Muscle of arm (tissue), 12 donors: ENCODE data around the gene AHDC1. TPM values are rescaled to one million over a fixed set of nuclear protein-coding genes. Genes with fewer than 3 reads are reported as not detected.

Experiments used
- DNase-seq: peaks from one replicate; pipeline ENCODE4 v3.0.0-alpha.2; 2013
- polyA plus RNA-seq, 12 donors: library from polyadenylated mRNA; unstranded; fragments of 120-200 nt; gene quantifications; one replicate each; pipeline ENCODE4 v1.2.1, GENCODE V29; 2013; ENCODE audit not compliant: insufficient read length in 12 of 12

The AHDC1 gene
- polyA plus RNA-seq, 12 donors: 67.2 to 136 (median 80.7) TPM; not detected in 1

DNA sequence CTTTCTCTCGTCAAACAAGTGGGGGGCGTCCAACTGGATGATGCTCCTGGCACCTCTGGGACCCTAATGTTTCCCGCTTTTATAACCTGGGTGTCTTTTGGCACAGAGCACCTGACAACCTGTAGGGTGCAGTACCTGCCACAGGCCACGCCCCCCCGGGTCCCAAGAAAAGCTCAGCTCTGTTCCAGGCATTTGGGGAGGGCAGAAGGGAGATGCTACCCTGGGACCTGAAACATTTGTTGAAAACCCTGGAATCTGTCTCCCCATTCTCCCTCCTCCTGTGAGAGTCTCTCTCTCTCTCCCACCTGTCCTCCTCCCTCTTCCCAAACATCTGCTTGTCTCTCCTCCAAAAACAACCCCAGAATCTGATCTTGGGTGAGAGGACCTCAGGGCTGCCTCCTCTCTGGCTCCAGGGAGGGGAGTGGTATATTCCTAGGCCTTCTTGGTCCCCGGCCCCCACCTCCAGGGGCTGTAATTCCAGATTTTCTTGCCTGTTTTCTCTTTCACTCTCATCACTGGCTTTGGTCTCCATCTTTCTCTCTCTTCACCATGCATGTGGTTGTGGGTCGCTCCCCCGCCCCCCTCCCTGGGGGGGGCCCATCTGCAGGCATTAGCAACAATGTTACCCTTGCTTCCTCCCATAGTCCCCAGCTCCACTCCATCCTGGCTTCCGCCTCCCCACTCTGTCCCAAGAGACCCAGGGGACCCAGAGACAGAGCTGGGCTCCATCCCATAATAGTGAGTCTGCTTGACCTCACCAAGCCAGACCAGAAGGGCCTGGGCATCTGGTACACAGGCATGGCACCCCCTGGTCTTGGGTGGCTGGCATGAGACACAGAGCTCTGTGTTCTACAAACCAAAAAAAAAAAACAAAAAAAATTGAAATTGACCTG is 4.1 kb downstream of the AHDC1 start:
- no peak for DNase-seq

DNA sequence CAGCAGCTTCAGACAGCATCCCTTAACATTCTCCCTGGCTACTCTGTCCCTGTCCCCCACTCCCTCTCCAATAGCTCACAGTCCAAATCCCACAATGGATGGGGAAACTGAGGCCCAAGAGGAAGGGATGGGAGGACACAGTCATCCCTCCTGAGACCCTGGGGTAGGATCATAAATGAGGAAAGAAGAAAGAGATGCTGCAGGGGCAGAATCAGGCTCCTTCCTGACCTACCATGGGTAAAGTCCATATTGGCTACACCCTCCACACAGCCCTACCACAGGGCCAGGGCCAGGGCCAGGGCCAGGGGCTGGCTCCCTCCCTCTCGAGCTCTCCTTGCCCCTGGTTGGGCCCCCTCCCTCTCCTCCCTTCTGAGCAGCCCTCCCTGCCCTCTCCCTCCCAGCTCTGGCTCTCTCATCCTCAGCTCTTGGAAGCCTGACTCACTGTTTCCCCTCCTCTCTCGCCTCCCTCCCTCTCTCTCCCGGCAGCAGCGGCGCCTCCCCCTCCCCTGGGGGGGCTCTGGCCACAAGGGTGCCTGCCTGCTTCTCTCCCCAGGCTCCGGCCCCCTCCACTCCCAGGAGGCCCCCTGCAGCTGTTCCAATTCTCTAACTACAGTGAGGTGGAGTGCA is 4.9 kb downstream of the AHDC1 start:
- peak; percentile 89 for DNase-seq

DNA sequence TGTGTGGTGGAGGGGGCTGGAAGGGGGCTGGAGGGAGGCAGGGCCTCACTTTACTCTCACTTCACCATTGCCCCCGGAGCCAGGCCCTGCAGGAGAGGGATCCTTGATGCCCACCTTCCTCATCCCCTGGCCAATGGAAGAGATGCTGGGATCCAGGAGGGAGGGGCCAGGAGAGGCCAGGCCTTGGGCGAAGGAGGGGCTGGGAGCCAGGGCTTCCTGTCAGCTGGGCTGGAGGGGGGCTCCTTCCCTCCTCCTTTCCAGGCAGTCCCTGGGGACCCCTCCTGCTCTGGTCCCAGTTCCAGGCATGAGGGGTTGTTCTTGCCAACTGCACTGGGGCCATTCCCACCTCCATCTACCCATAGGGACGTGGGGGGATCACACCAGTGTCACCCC is 5.7 kb downstream of the AHDC1 start:
- no peak for DNase-seq

DNA sequence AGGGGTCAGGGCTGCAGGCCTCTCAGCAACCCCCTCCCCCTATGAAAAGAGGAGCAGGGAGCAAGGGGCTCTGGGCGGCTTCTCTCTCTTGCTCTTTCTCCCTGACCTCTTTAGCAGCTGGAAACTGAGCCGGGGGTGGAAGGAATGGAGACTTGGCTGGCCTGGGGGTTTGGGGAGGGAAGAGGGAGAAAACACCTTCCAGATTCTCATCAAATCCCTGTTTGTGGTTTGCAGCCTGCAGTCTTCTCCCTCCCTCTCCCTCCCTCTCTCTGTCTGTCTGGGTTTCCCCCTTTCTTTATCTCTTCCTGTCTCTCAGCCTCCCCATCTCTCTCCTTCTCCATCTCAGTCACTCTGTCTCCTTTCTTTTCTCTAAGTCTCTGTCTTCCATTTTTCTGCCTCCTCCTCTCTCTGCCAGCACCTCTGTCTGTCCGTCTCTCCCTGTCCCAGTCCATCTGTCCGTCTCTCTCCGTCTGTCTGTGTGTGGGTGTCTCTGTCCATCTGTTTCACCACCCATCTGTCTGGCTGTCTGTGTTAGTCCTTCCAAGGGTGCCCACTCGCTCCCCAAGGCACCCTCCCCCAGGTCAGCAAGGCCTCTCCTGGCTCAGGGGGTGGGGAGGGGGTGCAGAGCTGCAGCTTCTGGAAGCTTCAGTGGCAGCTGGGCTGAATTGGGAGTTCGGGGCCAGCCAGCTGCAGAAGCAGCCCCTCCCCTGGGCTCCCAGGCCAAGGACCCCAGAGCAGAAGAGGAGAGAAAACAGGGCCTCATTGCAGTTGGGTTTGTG is 6.2 kb downstream of the AHDC1 start:
- DNase-seq: no peak

DNA sequence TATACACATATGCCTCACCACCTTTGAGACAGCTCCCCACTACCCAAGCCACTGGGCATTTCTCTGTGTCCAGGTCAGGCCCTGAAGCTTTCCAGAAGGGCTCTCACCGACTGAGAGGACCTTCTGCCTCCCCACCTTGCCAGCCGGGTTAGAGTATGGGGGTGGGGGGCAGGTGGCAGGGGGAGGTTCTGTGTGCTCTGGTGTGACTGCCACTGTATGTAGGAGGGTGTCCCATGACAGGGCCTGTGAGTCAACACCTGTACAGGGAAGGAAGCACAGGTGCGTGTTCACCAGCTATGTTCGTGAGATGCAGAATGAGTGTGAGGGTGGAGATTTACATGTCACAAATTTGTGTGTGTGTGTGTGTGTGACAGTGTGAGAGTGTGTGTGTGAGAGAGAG is 7.0 kb downstream of the AHDC1 start:
- DNase-seq: no peak

DNA sequence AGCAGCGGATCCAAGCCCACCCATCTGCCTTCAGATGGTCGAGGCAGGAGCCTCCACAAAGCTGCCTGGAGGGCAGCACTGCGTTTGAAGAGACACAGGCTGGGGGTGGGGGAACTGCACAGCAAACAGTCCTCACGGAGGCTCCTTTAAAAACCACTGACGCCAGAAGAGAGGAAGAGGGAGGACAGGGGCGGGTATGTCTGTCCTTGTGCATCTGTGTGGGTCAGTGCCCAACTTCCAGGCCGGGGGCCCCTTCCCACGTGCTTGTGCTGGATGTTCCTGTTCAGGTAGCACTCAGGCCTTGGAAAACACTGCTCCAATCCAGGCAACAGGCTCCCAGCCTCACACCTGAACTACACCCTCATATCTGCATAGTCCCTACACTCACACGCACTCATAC is 7.7 kb downstream of the AHDC1 start:
- no peak for DNase-seq

DNA sequence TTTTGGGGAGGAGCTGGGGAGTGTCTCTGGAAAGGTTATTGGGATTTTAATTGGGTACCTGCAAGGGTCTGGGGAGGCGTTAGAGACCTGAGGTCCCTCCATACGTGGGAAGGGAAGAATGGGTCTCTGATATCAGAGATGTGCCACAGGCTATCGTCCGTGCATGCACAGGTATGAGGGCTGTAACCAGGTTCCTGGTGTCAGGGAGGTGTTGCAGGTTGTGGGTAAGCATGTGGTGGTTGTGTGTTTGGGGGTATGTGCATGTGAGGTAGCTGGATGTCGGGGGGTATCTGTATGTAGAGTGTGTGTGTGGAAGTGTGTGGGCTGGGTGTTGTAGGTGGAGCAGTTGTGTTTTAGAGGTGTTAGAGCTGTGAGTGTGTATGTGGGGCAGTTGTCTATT is 8.3 kb downstream of the AHDC1 start:
- no peak for DNase-seq

DNA sequence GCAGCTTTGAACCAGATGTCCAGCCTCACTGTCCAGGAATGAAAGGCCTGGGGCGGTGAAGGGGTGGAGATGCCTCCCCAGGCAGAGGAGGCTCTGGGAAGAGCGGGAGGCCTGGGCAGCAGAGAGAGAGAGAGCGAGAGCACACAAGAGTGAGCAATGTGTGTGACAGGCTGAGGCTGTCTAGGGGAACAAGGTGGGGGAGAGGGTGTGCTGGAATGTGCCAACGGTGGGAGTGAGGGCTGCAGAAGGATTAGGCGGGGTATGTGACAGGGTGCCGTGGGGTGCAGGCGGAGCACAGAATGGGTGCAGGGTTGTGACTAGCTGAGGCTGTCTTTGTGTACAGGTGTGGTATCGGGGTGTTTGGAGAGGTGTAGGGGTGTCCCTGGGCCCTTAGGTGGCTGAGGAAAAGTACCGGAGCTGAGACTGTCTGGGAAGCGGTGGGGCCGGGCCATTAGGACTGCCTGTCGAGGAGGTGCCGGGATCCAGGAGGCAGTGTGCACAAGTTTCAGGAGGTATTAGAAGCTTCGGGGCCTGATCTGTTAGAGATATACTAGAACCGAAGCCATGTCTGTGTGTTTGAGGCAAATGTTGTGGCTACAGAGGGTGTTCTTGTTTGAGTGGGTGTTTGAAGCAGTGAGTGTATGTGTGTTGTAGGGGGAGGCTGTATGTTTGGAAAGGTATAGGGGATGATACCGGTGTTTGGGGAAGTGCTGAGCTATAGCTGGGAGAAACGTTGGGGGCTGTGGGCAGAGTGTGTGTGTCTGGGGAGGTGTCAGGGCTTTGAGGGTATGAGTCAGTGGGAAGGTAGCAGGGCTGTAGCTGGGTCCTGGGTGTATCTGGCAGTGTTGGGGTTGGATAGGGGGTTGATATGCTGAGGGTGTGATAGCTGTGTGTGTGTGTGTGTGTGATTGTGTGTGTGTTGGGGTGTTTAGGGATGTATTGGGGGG is 9.1 kb downstream of the AHDC1 start:
- DNase-seq: no peak

DNA sequence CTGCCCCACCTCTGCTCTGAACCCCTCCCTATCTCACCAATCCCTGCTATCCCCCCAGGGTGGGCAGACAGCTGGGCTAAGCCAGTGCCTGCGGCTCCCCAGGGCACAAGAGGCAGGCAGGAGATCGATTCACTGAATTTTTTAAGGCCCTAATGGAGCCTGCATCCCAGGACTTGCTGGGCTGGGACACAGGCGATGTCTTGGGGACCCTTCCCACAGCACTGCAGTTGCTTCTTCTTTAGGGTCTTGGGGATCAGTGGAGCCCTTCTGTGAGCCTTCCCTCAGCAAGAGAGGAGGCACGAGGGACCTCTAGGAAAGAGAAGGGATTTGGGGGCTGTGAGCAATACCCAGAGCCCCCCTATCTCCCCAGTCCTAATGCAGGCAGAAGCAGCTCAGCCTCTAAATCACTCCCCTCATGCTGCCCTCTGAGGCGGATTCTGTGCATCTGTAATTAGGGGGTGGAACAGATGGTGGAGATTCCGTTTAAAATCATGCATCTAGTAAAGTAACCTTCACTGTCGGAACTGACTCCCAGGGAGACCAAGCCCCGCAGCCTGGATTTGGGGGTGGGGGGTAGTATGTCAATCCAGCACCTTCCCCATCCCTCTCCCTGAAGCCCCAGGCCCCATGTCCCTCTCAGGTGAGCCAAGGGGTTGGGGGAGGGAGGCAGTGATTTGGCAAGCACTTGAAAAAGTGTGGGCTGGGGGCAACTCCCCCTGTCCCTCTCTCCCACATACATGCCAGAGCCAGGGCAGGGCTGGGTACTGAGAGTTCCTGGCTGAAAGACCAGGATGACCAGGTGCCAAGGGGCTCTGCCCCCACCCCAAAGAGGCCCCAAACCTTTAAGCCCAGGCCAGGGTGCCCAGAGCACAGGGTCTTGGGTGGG is 10.0 kb downstream of the AHDC1 start:
- no peak for DNase-seq

DNA sequence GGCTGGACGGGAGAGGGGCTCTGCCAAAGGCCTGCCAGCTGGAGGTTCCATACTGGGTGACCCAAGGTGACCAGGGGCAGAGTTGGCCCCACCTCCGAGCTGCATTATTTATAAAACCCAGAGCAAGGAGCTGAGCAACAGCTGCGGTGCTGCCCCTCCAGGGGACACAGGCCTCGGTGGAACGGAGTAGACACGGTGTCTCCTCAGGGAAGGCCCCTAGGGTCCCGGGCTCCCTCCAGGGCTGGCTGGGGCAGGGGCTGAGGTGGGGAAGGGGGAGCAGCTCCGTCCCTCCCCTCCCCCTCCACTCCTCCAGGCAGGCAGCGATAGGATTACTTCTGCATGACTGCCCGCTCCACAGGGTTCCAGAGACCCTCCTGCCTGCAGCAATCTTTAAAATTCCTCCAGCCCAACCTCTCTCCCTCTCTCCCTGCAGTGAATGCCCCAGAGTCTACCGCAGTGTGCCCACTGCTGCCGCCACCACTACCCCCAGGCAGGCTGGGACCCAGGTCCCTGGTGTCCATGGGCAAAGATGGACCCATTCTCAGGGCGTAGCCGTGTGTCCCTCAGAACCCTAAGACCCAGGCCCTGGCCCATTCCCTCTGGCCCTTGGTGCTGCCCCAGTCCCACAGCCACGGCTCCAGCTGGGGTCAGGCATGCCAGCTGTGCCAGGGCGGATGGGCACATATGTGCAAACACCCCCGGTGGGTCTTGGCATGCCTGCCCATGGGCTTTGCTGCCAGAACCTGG is 10.8 kb downstream of the AHDC1 start:
- DNase-seq: no peak

DNA sequence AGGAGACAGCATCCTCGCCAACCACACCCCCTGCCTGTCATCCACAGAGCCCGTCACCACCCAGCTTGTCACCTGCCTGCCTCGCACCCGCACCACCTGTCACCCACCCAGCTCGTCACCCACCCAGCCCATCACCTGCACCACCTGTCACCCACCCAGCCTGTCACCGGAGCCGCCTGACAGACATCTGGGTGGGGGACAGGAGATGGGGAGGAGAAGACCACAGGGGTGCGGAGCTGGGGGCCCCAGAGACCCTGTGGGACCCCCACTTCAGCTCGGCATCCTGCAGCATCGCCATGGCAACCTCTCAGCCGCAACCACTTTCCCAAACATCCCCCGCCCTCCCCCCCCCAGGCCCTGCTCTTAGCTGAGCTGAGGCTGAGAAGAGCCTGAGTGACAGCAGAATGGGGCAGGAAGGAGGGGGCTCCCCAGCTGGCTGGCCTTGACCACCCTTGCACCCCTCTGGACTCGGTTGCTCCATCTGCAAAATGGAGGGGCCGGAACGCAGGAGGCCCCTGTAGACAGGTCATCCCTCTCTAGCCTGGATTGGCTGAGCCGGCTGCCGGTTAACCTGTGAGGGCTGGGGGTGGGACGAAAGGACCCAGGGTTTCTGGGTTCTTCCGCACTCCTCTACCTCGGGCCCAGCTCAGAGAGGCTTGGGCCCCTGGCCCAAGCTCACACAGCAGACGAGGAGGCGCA is 11.6 kb downstream of the AHDC1 start:
- no peak for DNase-seq

DNA sequence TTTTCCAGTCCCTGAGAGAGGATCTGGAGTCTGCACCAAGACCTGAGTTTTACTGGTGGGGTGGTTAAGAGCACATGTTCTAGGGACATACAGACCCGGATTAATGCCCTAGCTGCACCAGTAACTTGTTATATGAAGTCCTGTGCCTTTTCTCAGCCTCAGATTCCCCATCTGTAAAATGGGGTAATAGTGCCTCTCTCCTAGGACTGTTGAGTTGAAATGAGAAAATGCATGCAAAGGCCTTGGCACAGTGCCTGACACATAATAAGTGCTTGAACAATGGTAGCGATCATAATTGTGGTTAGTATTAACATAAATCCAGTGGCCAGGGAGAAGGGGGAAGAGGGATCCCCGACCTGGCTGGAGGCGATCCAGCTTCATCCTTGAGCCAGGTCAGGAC is 12.3 kb downstream of the AHDC1 start:
- no peak for DNase-seq

DNA sequence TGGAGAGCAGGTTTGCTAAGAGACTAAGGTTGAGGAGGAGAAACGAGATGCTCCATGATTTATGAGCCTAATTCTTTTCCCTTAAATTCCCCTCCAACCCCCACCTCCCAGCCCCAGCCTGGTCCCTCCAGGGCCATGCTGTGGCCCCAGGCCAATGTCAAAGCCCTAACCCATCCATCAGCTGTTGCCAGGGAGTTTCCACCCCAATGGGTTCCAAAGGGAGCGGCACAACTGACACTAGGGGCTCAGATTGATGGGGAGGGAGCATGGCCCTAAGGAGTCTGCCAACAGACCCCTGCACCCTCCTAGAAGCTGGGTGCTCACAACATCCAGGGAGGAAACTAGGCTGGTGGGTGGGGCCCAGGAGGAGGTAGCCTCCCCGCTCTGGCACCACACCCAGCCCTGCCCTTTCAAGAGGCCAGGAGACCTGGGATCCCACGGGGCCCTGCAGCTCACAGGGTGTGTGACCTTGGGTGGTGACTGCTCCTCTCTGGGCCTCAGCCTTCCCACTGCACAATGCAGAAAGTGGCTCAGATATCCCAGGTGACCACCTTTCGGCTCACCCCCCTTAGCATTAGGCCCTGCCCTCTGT is 12.9 kb downstream of the AHDC1 start:
- DNase-seq: no peak

DNA sequence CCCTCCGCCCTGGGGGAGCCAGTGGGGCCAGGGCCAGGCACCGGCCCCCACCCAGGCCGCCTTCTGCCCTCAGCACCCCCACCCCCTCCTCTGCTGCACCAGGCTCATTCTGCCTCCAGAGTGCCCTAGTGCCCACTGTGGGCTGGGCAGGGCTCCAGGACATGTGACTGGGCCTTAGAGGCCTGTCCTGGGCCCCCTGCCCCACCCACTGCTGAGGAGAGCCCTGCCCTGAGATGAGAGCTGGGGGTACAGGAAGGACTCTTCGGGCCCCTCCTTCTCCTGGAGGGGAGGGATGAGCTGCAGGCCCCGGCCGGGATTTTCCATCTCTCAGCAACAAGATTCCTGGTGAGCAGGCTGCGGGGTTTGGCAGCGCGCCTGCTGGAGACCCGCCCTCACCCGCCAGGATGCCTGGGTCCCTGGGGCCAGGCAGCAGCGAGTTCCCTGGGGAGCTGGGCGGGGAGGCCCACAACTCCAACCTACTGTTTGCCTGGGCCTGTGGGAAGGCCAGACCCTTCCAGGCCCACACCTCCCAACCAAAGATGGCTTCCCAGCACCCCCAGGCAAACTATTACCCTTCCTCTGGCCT is 14.0 kb downstream of the AHDC1 start:
- no peak for DNase-seq

DNA sequence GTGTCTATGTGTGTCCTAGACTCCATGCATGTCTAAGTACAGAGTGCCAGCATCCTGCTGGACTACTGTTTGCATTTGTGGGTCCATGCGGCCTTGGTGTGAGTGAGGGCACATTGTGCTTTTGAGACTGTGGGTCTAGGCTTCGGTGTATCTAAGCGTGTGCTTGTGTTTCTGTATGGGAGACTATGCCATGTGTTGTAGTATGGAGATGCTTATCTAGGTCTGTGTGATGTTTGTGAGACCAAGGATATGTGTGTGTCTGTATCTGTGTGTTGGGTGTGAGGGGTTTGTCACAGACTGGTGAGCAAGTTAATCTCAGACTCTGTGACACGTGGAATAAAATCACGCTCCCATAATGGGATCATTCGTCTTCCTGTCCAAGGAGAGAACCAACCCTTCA is 14.5 kb downstream of the AHDC1 start:
- no peak for DNase-seq

DNA sequence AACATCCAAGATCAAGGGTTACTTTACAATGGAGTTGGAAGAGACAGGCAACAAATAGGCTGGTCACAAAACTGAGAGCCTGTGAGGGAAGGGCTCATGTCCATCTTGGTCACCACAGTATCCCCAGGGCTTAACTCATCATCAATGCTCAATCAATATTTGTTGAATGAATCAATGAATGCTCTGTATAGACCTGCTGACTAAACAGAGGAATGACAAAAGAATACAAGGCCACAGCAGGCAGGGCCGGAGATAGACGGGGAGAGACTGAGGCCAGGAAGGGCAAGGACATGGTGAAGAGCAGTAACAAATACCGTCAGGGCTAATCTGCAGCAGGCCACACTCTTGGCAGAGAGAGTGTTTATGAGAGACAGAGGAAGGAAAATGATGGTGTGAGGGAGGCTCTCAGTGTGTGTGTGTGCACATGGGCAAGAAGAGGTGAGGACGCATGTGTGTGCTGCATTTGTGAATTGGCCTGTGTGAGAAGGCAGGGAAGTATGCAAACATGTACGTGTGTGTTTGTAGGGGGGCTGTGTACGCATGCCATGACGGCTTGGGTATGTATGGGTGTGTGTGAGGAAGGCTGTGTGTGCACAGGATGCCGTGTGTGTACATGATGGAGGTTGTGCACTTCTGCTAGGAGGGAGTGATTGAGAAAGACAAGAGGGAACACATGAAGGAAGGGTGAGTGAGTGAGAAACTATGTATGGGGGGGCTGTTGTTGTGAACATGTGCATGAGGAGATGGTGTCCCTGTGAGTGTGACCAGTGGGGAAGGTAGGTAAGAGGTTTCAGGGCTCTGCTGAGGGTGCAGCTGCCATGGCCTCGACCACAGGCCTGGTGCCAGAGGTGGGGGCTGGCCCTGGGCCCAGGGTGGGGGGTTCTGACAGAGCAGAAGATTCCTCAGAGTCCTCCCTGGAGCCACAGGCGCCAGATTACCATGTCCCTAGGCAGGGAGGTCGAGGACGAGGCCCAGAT is 15.4 kb downstream of the AHDC1 start:
- DNase-seq: no peak

DNA sequence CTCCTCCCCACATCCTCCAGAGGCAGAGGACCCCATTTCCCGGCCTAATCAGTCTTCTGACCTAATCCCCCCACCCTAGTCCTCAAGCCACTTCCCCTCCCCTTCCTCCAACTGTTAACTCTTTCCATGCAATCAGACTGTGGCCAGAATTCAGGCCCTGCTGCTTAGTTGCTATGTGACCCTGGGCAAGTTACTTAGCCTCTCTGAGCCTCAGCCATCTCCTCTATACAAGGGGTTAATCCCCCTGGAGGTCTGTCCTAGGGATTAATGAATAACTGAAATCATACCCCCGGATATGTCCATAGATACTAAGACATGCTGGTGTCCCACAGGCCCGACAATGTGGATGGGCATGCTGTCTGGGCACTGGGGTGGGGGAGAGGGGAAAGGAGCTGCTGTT is 18.3 kb downstream of the AHDC1 start:
- no peak for DNase-seq
